ENCODE data around the gene FARP1.

FARP1 gene, protein sequence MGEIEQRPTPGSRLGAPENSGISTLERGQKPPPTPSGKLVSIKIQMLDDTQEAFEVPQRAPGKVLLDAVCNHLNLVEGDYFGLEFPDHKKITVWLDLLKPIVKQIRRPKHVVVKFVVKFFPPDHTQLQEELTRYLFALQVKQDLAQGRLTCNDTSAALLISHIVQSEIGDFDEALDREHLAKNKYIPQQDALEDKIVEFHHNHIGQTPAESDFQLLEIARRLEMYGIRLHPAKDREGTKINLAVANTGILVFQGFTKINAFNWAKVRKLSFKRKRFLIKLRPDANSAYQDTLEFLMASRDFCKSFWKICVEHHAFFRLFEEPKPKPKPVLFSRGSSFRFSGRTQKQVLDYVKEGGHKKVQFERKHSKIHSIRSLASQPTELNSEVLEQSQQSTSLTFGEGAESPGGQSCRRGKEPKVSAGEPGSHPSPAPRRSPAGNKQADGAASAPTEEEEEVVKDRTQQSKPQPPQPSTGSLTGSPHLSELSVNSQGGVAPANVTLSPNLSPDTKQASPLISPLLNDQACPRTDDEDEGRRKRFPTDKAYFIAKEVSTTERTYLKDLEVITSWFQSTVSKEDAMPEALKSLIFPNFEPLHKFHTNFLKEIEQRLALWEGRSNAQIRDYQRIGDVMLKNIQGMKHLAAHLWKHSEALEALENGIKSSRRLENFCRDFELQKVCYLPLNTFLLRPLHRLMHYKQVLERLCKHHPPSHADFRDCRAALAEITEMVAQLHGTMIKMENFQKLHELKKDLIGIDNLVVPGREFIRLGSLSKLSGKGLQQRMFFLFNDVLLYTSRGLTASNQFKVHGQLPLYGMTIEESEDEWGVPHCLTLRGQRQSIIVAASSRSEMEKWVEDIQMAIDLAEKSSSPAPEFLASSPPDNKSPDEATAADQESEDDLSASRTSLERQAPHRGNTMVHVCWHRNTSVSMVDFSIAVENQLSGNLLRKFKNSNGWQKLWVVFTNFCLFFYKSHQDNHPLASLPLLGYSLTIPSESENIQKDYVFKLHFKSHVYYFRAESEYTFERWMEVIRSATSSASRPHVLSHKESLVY

DNA sequence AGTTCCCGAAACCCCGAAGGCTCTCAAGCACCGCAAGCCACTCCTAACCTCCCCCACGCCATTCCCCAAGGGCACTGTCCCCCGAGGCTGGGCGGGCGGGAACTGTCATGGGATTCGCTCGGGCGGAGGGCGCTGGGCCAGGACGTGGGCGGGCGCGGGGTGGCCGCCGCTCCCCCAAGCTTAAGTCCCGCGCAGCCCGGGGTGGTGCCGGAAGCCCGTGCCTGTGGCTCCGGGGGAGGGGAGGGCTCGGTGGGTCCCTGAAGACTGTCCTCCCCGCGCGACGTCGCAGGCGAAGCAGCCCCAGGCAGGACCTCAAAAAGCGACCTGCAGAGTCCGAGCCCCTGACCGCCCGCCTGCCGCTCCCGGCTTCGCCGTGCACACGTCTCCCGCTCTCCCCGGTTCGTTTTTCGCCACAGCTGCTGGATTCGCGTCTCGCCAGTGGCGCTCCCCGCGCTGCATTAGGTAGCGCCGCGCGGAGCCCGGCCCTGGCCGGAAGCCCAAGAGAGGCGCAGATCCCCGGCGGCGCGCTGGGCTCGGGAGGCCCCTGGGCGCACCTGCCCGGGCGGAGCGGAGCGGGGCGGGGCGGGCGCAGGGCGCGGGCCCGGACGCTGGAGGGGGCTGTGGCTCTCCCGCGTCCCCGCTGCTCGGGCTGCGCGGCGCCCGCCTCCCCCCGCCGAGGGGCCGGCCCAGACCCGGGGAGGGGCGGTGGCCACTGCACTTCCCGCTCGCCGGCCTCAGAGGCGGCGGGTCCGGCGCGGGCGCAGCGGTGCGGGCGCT is at the start of gene FARP1:
Gene FARP1 (plus strand): TSS at position 715 of the 777 bp plus-strand sequence. CDS start 70,149 bp downstream, outside the sequence.
- FAIRE-seq: no peak

DNA sequence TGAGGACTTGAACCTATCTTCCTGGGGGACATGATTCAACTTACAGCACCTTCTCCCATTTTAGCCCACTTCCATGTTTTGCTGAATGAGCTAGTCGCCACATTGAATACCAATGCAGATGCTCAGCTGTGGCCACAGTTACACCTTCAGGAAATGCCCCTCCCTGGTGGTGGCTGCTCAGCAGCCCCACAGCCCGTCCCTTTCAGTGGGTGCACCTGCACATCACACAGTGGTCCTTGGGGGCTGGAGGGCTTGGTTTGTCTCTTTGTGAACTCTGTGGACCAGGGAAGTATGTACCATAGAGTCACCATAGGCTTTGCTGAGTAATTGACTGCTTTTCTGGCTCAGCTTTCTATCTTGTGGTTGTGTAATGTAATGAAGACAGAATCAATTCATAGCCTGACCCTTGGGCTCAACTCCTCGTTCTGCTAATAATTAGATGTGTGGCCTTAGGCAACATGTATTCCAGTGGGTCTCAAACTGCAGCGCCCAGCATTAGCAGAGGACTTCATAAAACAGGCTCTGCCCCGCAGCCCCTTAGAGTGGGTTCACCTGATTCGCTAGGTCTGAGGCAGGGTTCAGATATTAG is 48.1 kb upstream of the FARP1 start:
- no peak for FAIRE-seq

DNA sequence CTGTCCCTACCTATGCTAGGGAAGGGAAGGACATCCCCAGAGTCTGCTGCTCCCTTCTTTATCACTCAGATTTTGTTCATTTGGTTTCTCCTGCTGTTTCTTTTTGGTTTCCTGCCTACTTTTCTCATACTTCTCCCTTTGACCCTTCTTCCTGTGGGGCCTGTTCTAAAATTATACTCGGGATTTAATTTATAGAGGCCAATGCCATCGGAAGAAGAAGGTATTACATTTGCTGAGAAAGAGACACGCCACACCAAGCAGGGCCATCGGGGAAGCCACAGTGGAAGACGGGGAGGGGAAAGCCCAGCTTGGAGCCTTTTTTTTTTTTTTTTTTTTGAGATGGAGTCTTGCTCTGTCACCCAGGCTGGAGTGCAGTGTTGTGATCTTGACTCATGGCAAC is 46.8 kb upstream of the FARP1 start:
- FAIRE-seq: no peak

DNA sequence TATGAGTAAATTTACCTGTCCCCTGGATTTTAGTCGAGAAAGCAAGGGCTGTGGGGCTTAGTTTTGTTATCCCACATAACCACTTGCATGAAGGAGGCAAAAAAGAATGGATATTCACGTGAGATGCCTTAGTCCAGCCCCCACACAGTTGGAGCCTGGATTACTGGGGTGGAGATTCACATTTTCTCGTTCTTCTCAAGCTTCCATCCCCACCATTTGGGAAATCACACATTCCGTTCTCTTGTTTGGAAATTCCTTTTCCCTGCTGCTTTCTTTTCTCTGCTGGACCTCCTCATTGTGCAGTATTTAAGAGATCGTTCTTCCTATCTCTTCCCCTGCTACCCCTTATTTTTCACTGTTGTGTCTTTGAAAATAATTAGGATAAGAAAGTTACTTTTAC is 45.1 kb upstream of the FARP1 start:
- no peak for FAIRE-seq

DNA sequence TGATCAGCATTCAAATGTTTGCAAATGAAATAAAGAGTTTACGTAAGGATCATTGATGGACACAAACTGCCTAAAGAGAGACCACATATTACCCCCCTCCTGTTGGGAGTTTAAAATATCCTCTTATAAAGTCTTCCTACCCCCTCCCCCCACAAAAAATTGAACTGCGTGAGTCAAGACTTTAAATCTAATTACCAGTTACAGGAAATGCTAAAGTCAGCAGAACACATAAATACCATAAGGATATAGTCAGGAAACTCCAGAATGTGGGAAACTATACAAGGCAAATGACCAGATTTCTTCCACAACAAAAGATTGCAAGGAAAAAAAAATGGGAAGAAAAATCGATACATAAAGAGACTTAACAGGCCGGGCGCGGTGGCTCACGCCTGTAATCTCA is 44.4 kb upstream of the FARP1 start:
- no peak for FAIRE-seq

DNA sequence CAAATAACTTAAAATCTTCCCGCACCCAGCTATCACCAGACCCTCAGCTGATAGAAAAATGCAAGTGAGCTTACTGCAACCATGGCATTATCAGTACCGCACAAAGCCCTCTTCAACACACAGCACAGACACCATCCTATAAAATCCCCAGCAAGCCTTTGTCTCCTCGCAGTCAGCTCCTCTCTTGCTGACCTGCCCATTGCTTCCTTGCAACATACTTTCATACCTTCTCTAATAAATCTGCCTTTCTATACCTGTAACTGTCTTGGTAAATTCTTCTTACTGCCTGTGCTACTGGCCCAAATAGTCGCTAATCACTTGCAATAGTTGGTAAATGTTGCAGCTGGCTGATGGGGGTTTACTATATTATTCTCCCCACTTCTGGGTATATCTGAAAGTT is 43.3 kb upstream of the FARP1 start:
- FAIRE-seq: no peak

- no peak for FAIRE-seq
Observed at GRCh38 chr13:98100481-98100880, 42.4 kb upstream of the FARP1 start.

DNA sequence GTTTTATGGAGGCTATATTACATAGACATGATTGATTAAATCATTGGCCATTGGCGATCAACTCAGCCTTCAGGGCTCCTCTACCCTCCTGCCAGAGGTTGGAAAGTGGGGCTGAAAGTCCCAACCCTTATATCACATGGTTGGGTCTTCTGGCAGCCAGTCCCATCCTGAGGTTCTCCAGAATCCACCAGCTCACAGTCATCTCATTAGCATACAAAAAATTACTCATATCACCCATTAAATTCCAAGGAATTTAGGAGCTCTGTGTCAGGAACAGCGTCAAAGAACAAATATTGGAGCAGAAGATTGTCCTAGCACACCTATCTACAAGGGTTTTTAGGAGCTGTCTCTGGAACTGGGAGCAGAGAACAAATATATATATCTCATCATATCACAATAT is 39.4 kb upstream of the FARP1 start:
- FAIRE-seq: no peak

- no peak for FAIRE-seq
Observed at GRCh38 chr13:98103942-98104880, 38.7 kb upstream of the FARP1 start.

- no peak for FAIRE-seq
Observed at GRCh38 chr13:98105929-98106336, 37.0 kb upstream of the FARP1 start.

DNA sequence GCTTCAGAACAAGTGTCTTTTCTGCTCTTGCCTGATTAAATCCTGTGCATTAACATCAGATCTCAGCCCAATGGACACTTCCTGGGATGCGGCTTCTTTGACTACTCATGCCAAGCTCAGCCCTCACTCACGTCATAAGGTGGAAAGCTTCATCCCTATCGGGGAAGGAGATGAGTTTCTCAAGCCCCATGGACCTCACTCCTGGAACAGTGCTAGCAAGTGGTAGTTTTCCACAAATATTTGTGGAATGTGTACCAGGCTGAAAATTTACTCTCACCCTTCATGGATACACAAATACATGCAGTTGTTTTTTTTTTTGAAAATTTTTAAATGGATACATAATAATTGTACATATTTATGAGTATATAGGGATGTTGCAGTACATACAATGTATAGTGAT is 34.6 kb upstream of the FARP1 start:
- FAIRE-seq: no peak

- no peak for FAIRE-seq
Observed at GRCh38 chr13:98109226-98109853, 33.6 kb upstream of the FARP1 start.

DNA sequence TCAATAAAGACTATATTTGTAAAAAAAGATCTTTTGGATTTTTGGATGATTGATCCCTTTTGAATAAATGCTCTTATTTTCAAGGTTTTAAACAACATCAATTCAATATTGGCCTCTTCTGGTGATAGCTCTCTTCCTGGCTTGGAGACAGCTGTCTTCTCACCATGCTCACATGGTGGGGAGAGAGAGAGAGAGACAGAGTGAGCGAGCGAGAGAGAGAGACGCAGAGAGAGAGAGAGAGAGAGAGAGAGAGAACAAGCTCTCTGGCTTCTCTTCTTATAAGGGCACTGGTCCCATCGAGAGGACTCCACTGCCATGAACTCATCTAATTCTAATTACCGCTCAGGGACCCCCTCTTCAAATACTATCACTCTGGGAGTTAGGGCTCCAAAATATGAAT is 32.1 kb upstream of the FARP1 start:
- FAIRE-seq: no peak

DNA sequence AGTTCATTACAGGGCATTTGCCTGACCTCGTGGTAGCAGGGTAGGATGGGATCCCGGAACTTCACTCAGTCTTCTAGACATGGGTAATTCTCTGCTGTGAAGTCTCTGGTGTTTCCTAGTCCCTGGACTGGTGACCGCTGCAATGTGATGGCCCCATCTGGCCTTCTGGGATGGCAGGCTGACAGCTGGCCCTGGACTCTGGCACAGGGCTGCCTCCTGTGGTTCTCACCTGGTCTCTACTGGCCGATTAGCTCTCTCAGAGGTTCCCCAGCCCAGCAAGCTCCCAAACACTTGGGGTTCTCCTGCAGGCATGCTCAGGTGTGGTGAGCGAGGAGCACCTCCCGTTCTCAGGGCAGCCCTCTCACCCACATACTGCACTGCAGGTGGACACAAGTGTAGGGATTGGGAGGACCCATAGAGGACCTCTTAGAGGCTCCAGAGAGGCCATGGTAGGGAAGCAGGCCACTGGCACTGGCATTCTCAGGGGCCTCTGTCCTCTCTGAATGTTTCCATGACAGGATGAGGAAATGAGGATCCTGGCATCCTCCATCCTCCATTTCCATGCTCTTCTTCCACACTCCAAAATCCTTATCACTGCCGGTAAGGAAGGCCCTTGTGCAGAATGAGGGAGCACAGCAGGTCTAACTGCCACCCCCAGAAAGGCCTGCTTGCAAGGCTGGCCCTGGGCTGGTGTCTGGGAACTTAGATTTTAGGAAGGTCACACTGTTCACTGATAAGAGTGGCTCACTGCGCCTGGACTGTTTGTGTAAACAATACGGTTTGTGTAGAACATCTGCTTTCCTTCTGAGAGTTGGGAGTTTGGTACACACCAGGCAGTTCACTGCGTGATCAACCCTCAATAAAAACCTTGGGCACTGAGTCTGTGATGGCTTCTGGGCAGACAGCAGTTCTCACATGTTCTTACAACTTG is 31.5 kb upstream of the FARP1 start:
- no peak for FAIRE-seq

DNA sequence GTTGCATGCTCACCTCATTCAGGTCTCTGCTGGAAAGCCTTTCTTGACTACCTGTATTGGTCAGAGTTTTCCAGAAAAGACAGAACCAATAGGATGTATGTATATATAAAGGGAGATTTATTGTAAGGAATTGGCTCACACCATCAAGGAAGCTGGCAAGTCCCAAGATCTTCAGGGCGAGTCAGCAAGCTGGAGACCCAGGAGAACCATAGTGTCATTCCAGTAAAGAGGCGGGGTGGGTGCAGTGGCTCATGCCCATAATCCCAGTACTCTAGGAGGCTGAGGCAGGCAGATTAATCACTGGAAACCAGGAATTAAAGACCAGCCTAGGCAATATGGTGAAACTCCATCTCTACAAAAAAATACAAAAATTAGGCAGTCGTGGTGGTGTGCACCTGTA is 30.4 kb upstream of the FARP1 start:
- no peak for FAIRE-seq

DNA sequence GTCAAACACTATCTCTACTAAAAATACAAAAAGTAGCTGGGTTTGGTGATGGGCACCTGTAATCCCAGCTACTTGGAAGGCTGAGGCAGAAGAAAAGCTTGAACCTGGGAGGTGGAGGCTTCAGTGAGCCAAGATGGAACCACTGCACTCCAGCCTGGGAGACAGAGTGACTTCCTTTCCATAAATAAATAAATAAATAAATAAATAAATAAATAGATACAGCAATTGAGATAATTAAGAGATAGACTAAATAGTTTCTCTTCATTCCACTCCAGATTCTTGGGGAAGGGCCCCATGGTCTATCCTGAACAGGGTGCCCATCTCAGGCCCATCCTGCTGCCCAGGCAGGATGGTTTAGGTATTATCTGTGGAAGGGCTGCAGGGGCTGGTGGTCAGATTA is 24.0 kb upstream of the FARP1 start:
- FAIRE-seq: no peak

DNA sequence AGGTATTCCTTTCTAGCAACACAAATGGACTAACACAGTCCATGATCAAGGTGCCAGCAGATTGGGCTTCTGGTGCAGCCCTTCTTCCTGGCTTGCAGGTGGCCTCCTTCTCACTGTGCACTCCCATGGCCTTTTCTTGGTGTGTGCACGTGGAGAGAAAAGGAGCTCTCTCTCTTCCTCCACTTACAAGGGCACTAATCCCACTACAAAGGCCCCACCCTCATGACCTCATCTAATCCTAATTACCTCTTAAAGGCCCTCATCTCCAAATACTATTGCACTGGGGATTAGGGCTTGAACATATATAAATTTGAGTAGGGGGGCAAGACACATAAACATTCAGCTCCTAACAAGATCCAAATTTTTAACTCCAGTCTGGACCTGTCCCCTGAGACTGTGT is 19.7 kb upstream of the FARP1 start:
- FAIRE-seq: no peak

DNA sequence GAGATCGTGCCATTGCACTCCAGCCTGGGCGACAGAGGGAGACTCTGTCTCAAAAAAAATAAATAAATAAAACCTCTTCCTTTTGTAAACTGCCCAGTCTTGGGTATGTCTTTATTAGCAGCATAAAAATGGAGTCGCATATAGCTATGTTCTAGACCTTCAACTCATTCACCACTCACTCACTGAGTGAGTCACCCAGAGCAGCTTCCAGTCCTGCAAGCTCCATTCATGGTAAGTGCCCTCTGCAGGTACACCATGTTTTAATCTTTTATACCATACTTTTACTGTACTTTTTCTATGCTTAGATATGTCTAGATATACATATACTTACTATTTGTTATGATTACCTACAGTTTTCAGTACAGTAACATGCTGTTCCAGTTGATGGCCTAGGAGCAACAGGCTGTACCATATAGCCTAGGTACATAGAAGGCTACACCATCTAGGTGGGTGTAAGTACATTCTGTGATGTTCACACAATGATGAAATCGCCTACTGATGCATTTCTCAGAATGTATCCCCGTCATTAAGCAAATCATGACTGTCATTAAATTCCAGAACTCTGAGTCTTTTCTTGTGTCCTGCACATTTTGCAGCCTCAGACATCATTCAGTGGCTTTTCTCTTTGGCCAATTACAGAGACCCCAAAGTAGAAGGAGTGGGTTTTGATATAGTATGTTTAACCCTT is 13.7 kb upstream of the FARP1 start:
- FAIRE-seq: no peak

- FAIRE-seq: no peak
Observed at GRCh38 chr13:98133946-98134345, 8.9 kb upstream of the FARP1 start.
